HCT116 (cell line): ENCODE results near the gene PDE6A. TPM values are rescaled to one million over a fixed set of nuclear protein-coding genes. Genes with fewer than 3 reads are reported as not detected.

Source experiments
- ATAC-seq: fragments of 200-7000 bp; cut with Tn5 transposase; 2 replicates; pipeline ENCODE4 v1.9.1; 2020; ENCODE audit warnings: mild to moderate bottlenecking, moderate library complexity
- BruUV-seq: library from RNA; stranded (reverse); fragments of 400-500 nt; replicated peaks from 2 replicates; lab custom pipeline; 2021; lab: Mats Ljungman, UMichigan
- CTCF ChIA-PET: fragments of 300-600 bp; sonication (Branson Sonifier 250); formaldehyde crosslinking; loops from one replicate; lab custom pipeline; 2021; ENCODE audit warnings: antibody characterized with exemption; lab: Charles Lee
- POLR2A ChIA-PET: fragments of 300-600, 350-600 bp; sonication (Branson Sonifier 250); formaldehyde crosslinking; loops from one replicate; lab custom pipeline; 2021; ENCODE audit warnings: antibody characterized with exemption; lab: Charles Lee
- RAD21 ChIA-PET, 2 experiments: fragments of 300-600 bp; sonication (Branson Sonifier 250); formaldehyde crosslinking; loops; one replicate each; lab custom pipeline; 2023; ENCODE audit warnings: low total read pairs in 2 of 2; ENCODE audit not compliant: uncharacterized antibody in 2 of 2, unreplicated experiment in 2 of 2, low non-redundant PET in 1 of 2; lab: Charles Lee
- DNase-seq: peaks from one replicate; pipeline ENCODE4 v3.0.0-alpha.2; 2010; ENCODE audit warnings: low read depth, low spot score
- H2AFZ ChIP-seq: fragments of 200-600 bp; shearing (Covaris generic), sonication (generic); 2 replicates; pipeline ENCODE4 v1.6.1; 2017; ENCODE audit warnings: low read depth, mixed run types, mixed read lengths, antibody characterized with exemption, low read length; ENCODE audit not compliant: poor library complexity, severe bottlenecking
- H3K27ac ChIP-seq: 2 replicates; pipeline ENCODE4 v1.5.1; 2012; ENCODE audit warnings: low read depth, low read length
- H3K27me3 ChIP-seq: fragments of 200-600 bp; sonication (generic); 2 replicates; pipeline ENCODE4 v1.6.1; 2016; ENCODE audit warnings: mixed run types, low read length, mixed read lengths; ENCODE audit not compliant: insufficient read depth
- H3K36me3 ChIP-seq, 2 experiments: fragments of 200-500 bp in 1 of 2; fragments of 200-600 bp in 1 of 2; sonication (Bioruptor generic) in 1 of 2; sonication (generic) in 1 of 2; 2 replicates each; pipeline versions ENCODE4 v1.5.1 to v1.6.1; 2014 to 2016; ENCODE audit warnings: low read length in 2 of 2, inconsistent platforms in 1 of 2, mixed read lengths in 1 of 2, mixed run types in 1 of 2; ENCODE audit not compliant: insufficient read depth in 2 of 2, control insufficient read depth in 1 of 2
- H3K4me1 ChIP-seq, 2 experiments: fragments of 200-600 bp in 1 of 2; sonication (generic) in 1 of 2; 2 replicates each; pipeline versions ENCODE4 v1.5.1 to v1.6.1; 2012 to 2017; ENCODE audit warnings: low read length in 2 of 2, inconsistent platforms in 1 of 2, mild to moderate bottlenecking in 1 of 2, mixed read lengths in 1 of 2, mixed run types in 1 of 2, moderate library complexity in 1 of 2; ENCODE audit not compliant: insufficient read depth in 2 of 2, control insufficient read depth in 1 of 2
- H3K4me2 ChIP-seq: fragments of 200-600 bp; sonication (generic); 2 replicates; pipeline ENCODE4 v1.6.1; 2017; ENCODE audit warnings: mixed run types, low read length, mixed read lengths
- H3K4me3 ChIP-seq, 2 experiments: fragments of 200-600 bp in 1 of 2; sonication (generic) in 1 of 2; replicated peaks in 1 of 2; 2 replicates each; pipeline ENCODE4 v1.5.1; 2011 to 2016; ENCODE audit warnings: low read length in 2 of 2, control low read depth in 1 of 2, low read depth in 1 of 2, mild to moderate bottlenecking in 1 of 2, mixed read lengths in 1 of 2, mixed run types in 1 of 2
- H3K79me2 ChIP-seq: fragments of 200-600 bp; sonication (generic); 2 replicates; pipeline ENCODE4 v1.6.1; 2017; ENCODE audit warnings: mild to moderate bottlenecking, mixed run types, low read length, moderate library complexity, mixed read lengths; ENCODE audit not compliant: insufficient read depth
- H3K9ac ChIP-seq: fragments of 200-600 bp; sonication (generic); 2 replicates; pipeline ENCODE4 v1.6.1; 2016; ENCODE audit warnings: low read length, mixed read lengths
- H3K9me2 ChIP-seq: fragments of 200-600 bp; sonication (generic), shearing (Covaris generic); 2 replicates; pipeline ENCODE4 v1.6.1; 2017; ENCODE audit warnings: mixed run types, mild to moderate bottlenecking, moderate library complexity; ENCODE audit not compliant: insufficient read depth
- H3K9me3 ChIP-seq, 2 experiments: fragments of 200-500 bp in 1 of 2; fragments of 200-600 bp in 1 of 2; sonication (Bioruptor generic) in 1 of 2; sonication (generic) in 1 of 2; 2 replicates each; pipeline ENCODE4 v1.6.1; 2014 to 2017; ENCODE audit warnings: low read length in 2 of 2, mixed read lengths in 2 of 2, inconsistent platforms in 1 of 2, low read depth in 1 of 2, mild to moderate bottlenecking in 1 of 2, mixed run types in 1 of 2, moderate library complexity in 1 of 2; ENCODE audit not compliant: control insufficient read depth in 1 of 2, insufficient read depth in 1 of 2
- H4K20me1 ChIP-seq: fragments of 200-600 bp; sonication (generic), shearing (Covaris generic); 2 replicates; pipeline ENCODE4 v1.6.1; 2017; ENCODE audit warnings: mixed run types, mild to moderate bottlenecking, moderate library complexity; ENCODE audit not compliant: insufficient read depth
- CEBPB ChIP-seq: IDR thresholded peaks from 2 replicates; pipeline ENCODE4 v1.6.1; 2012; ENCODE audit warnings: low read depth
- EGR1 ChIP-seq: IDR thresholded peaks from 2 replicates; pipeline ENCODE4 v1.6.1; 2012; ENCODE audit warnings: low read depth
- ELF1 ChIP-seq: IDR thresholded peaks from 2 replicates; pipeline ENCODE4 v1.6.1; 2012; ENCODE audit warnings: low read depth, borderline replicate concordance
- EZH2phosphoT487 ChIP-seq: fragments of 200-600 bp; IDR thresholded peaks from 2 replicates; pipeline ENCODE4 v1.6.1; 2018; ENCODE audit warnings: antibody characterized with exemption, borderline replicate concordance
- JUND ChIP-seq: IDR thresholded peaks from 2 replicates; pipeline ENCODE4 v1.6.1; 2012
- POLR2A ChIP-seq: IDR thresholded peaks from 2 replicates; pipeline ENCODE4 v1.7.0; 2011; ENCODE audit warnings: borderline replicate concordance; ENCODE audit not compliant: insufficient read depth, insufficient read length; ENCODE audit errors: extremely low read depth
- RAD21 ChIP-seq: IDR thresholded peaks from 2 replicates; pipeline ENCODE4 v1.6.1; 2012; ENCODE audit warnings: low read depth, mild to moderate bottlenecking
- SP1 ChIP-seq: IDR thresholded peaks from 2 replicates; pipeline ENCODE4 v1.6.1; 2012; ENCODE audit warnings: low read depth
- TCF7L2 ChIP-seq: IDR thresholded peaks from 2 replicates; pipeline ENCODE4 v1.7.0; 2011; ENCODE audit warnings: borderline replicate concordance, inconsistent platforms; ENCODE audit not compliant: insufficient read depth, insufficient read length; ENCODE audit errors: extremely low read depth
- ZBTB33 ChIP-seq: IDR thresholded peaks from 2 replicates; pipeline ENCODE4 v1.6.1; 2011; ENCODE audit warnings: mild to moderate bottlenecking, low read length, moderate library complexity; ENCODE audit not compliant: insufficient replicate concordance; ENCODE audit errors: extremely low read depth
- ZFX ChIP-seq: fragments of 450-650 bp; IDR thresholded peaks from 2 replicates; pipeline ENCODE4 v1.6.1; 2017
- ZNF274 ChIP-seq: fragments of 200-500 bp; sonication (Bioruptor generic); IDR thresholded peaks from 2 replicates; pipeline ENCODE4 v1.6.1; 2014; ENCODE audit warnings: mild to moderate bottlenecking, low read depth, low read length, inconsistent platforms
- intact Hi-C: fragments of 100-400 bp; cut with micrococcal nuclease; formaldehyde crosslinking; loops from 2 replicates; pipeline ENCODE4 v1.10.0; 2022
- total RNA-seq: library from RNA; stranded (reverse); gene quantifications from one replicate; pipeline ENCODE4 v1.2.1, GENCODE V29; 2021; ENCODE audit not compliant: unreplicated experiment
- TF ChIP-seq, protein P1 (sequence below): IDR thresholded peaks from 2 replicates; pipeline ENCODE4 v1.6.1; 2012

PDE6A gene
- total RNA-seq, 1 experiment from 2014 or later = not detected

DNA sequence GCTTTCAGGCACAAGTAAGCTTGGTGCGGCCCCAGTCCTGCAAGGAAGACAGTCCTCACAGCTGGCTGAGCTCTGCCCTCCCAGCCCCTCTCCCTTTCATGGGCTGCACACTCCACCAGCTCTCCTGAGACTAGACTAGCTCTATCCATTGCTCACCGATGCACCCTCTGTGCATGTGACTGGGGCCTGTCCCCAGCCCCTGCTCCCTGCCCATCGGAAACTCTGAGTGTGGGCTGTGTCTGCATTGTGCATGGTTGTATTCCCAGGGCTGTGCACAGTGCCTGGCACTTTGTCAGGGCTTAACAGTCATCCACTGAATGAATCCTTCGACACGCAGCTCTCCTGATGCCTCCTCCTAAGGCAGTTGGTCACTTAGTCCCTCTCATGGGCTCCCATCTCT, 122.3 kb downstream of the PDE6A start:
- Histone ChIP-seq H3K36me3 (no peaks in the 10 kb centered on the region), H3K9me3 (no peaks in the 10 kb centered on the region), H3K79me2 (no peaks in the 10 kb centered on the region), H4K20me1 (no peaks in the 10 kb centered on the region), H3K4me3 (no peak overlapping the region), H3K9me2 (no peaks in the 10 kb centered on the region), H3K27ac (no peak overlapping the region), H2AFZ (no peak overlapping the region), H3K27me3 (no peaks in the 10 kb centered on the region), H3K4me1 (peaks cover 0 to 5% of the 10 kb centered on the region in 2 experiments; a peak in 1 of 4 replicates), H3K9ac (no peak overlapping the region), H3K4me2 (no peak overlapping the region)
- no peak for ATAC-seq
- no peak for DNase-seq
- TF ChIP-seq CEBPB (no peak), ELF1 (no peak), EGR1 (no peak), JUND (no peak), RAD21 (no peak), TCF7L2 (no peak), ZFX (no peak), SP1 (no peak), ZBTB33 (no peak), EZH2phosphoT487 (no peak), ZNF274 (no peak), POLR2A (no peak)
- TF ChIP-seq, protein P1, sequence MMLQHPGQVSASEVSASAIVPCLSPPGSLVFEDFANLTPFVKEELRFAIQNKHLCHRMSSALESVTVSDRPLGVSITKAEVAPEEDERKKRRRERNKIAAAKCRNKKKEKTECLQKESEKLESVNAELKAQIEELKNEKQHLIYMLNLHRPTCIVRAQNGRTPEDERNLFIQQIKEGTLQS = no peak
- ChIA-PET RAD21 (no interaction called here), CTCF (interaction anchor here (1.2 to 3.1 kb wide), 2 partner anchors 12 to 186 kb away, joined by 3 to 9 read pairs; no protein-coding TSS in a partner anchor), POLR2A (no interaction called here)
- intact Hi-C loops = no loop called here
- BruUV-seq = no TSS peak
